GM21786 (cell line): ENCODE data around the gene SKOR2.

Experiments
- ATAC-seq: cut with Tn5 transposase; IDR thresholded peaks from one replicate; pipeline ENCODE4 v1.9.1; 2021; ENCODE audit not compliant: unreplicated experiment

The SKOR2 gene

GRCh38 chr18:47260924-47261701 is 9.7 kb upstream of the SKOR2 start:
- no peak for ATAC-seq

GRCh38 chr18:47260120-47260923 is 8.9 kb upstream of the SKOR2 start:
- no peak for ATAC-seq

- ATAC-seq: no peak
These were observed 3.0 kb upstream of the SKOR2 start for GRCh38 chr18:47254341-47254939.

GRCh38 chr18:47253101-47253654 is 1.7 kb upstream of the SKOR2 start:
- no peak for ATAC-seq

GRCh38 chr18:47250391-47251046 is 941 bp downstream of the SKOR2 start:
- no peak for ATAC-seq

- ATAC-seq: no peak
These were observed 2.0 kb downstream of the SKOR2 start for GRCh38 chr18:47249314-47249981.

- ATAC-seq: no peak
These were observed 2.7 kb downstream of the SKOR2 start for GRCh38 chr18:47248604-47249313.

GRCh38 chr18:47248115-47248603 is 3.3 kb downstream of the SKOR2 start:
- ATAC-seq: no peak

- ATAC-seq: no peak
These were observed 3.9 kb downstream of the SKOR2 start for GRCh38 chr18:47247416-47248114.

- no peak for ATAC-seq
These were observed 4.4 kb downstream of the SKOR2 start for GRCh38 chr18:47247036-47247415.

- no peak for ATAC-seq
These were observed 5.2 kb downstream of the SKOR2 start for GRCh38 chr18:47246027-47246971.

GRCh38 chr18:47244086-47244485 is 7.4 kb downstream of the SKOR2 start:
- no peak for ATAC-seq

GRCh38 chr18:47235096-47235495 is 16.4 kb downstream of the SKOR2 start:
- ATAC-seq: no peak

GRCh38 chr18:47226660-47227059 is 24.8 kb downstream of the SKOR2 start:
- no peak for ATAC-seq

GRCh38 chr18:47215554-47216138 is 35.8 kb downstream of the SKOR2 start:
- no peak for ATAC-seq

- no peak for ATAC-seq
These were observed 42.3 kb downstream of the SKOR2 start for GRCh38 chr18:47209171-47209570.

GRCh38 chr18:47206945-47207637 is 44.4 kb downstream of the SKOR2 start:
- ATAC-seq: no peak
